ENCODE results near the gene NSD1. TPM values are rescaled to one million over a fixed set of nuclear protein-coding genes. Genes with fewer than 3 reads are reported as not detected.
A peak's percentile ranks its signal among the peaks of the same experiment; 100 is the strongest.

Gene NSD1
- total RNA-seq, 1 experiment from 2014 or later: 48.9 TPM

DNA sequence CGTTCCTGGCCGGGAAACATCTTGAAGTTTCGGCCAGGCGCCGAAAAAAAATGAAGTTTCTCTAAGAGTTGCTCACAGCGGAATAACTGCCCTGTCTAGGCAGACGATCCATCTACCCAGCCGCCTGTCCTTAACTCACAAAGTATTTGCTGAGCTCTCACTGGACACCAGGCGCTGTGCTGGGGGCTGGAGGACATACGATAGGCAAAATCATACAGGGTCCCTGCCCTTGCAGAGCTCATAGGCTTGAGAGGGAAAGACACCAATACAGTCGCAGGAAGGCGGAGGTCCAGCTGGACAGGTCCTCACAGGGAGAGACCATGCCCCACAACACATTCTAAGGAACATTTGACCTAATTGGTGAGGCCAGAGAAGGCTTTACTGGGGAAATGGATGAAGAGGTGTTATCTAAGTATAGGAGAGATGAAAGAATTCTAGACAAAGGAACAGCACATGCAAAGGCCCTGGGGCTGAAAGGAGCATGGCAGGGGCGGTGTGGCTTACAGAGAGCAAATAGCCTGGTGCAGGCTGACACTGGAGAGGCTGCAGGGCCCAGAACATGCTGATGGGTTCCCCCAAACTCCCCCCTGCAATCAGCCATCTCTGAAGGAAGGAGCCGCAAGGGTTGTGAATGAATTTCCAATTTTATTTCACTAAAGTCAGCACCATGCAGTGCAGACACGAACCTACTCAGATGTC, 180.1 kb downstream of the NSD1 start:
- H3K79me2 ChIP-seq (ENCODE audit: low read length): peaks cover 28% of the 10 kb centered on the region
- DNase-seq (no peak), ATAC-seq (no peak)
- TF ChIP-seq EZH2phosphoT487 (IDR thresholded peaks at IDR 0.05; ENCODE audit: borderline replicate concordance, low read length) (no peak), EZH2 (IDR thresholded peaks at IDR 0.05; ENCODE audit: low read length, unreplicated experiment) (no peak)
- TF ChIP-seq, protein P1, sequence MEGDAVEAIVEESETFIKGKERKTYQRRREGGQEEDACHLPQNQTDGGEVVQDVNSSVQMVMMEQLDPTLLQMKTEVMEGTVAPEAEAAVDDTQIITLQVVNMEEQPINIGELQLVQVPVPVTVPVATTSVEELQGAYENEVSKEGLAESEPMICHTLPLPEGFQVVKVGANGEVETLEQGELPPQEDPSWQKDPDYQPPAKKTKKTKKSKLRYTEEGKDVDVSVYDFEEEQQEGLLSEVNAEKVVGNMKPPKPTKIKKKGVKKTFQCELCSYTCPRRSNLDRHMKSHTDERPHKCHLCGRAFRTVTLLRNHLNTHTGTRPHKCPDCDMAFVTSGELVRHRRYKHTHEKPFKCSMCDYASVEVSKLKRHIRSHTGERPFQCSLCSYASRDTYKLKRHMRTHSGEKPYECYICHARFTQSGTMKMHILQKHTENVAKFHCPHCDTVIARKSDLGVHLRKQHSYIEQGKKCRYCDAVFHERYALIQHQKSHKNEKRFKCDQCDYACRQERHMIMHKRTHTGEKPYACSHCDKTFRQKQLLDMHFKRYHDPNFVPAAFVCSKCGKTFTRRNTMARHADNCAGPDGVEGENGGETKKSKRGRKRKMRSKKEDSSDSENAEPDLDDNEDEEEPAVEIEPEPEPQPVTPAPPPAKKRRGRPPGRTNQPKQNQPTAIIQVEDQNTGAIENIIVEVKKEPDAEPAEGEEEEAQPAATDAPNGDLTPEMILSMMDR (conservative IDR thresholded peaks at IDR 0.05; ENCODE audit: low read depth, low read length): no peak
- POLR2A ChIA-PET (ENCODE audit: unreplicated experiment): no interaction called here
- H3K9me2 ChIP-seq (replicated peaks; ENCODE audit: low read length): no peaks in the 10 kb centered on the region
- no peak overlapping the region for H3K9ac ChIP-seq (ENCODE audit: low read length)
- no peaks in the 10 kb centered on the region for H3K27me3 ChIP-seq (ENCODE audit: low read length)
- CTCF ChIA-PET: no interaction called here
- H3K27ac ChIP-seq (ENCODE audit: low read length): no peak overlapping the region
- no peaks in the 10 kb centered on the region; the same call in 1 of the 2 replicates for H3K36me3 ChIP-seq (ENCODE audit: low read depth, low read length)
- peaks cover 22% of the 10 kb centered on the region for H3K4me1 ChIP-seq (ENCODE audit: insufficient read depth, low read length)
- no peaks in the 10 kb centered on the region for H3K9me3 ChIP-seq (ENCODE audit: low read length)
- intact Hi-C loops (cut with micrococcal nuclease): no loop called here
- H3K4me3 ChIP-seq (ENCODE audit: low read length): no peak overlapping the region; the same call in 1 of the 2 replicates
- H2AFZ ChIP-seq (ENCODE audit: low read length): no peak overlapping the region
- H3F3A ChIP-seq (ENCODE audit: low read length, unreplicated experiment): no peaks in the 10 kb centered on the region
- H4K20me1 ChIP-seq (ENCODE audit: low read length): no peaks in the 10 kb centered on the region; the same call in 1 of the 2 replicates
- peak overlapping the region; percentile 78 for H3K4me2 ChIP-seq (ENCODE audit: low read length)
- BruUV-seq (replicated peaks): no TSS peak

DNA sequence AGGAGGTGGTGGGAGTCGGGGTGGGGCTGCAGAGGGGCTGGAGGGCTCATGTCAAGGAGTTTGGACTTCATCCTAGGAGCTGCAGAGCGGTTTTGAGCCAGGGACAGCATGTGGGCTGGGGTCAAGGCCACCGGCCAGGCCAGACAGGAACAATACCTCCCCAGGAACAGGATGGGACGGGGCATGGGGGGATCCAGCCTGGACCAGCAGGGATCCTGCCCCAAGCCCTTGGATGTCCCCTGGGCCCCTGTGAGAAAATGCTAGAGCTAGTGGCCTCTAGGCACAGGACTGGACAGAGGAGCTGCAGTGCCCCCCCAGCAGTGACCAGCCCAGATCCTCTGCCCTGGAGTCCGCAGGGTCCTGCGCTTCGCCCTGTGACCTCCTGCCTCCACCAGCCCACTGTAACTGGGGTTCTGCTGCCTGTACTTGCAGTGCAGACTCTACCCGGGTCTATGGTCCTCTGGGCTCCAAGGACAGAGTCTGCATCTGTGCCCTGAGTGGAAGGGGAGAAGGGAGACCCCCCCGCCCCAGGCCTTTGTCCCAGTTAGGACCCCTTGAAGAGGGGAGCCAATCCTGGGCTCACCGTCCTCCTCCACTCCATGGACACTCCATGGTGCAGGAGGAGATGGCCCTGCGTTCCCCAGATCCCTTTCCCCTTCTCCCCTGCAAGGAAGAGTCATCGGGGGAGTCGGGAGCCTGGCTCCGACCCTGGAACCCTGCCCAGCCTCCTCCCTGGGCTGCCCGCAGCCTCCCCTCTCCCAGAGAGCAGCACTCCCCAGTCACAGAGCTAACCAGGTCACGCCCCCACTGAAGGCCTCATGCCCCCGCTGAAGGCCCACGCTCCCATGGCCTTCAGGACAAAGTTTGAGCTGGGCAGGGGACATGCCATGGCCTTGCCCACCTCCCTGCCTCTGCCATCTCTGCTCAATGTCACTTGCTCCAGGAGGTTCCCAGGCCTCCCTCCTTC, 181.1 kb downstream of the NSD1 start:
- TF ChIP-seq EZH2phosphoT487 (IDR thresholded peaks at IDR 0.05; ENCODE audit: borderline replicate concordance, low read length) (no peak), EZH2 (IDR thresholded peaks at IDR 0.05; ENCODE audit: low read length, unreplicated experiment) (no peak)
- TF ChIP-seq, protein P1 (conservative IDR thresholded peaks at IDR 0.05; ENCODE audit: low read depth, low read length): no peak
- DNase-seq: no peak
- Histone ChIP-seq H3K4me3 (ENCODE audit: low read length) (no peak overlapping the region), H3F3A (ENCODE audit: low read length, unreplicated experiment) (no peaks in the 10 kb centered on the region), H3K36me3 (ENCODE audit: low read depth, low read length) (no peaks in the 10 kb centered on the region), H2AFZ (ENCODE audit: low read length) (no peak overlapping the region), H3K9me2 (replicated peaks; ENCODE audit: low read length) (no peaks in the 10 kb centered on the region), H3K79me2 (ENCODE audit: low read length) (peaks cover 24% of the 10 kb centered on the region), H3K9ac (ENCODE audit: low read length) (no peak overlapping the region), H3K9me3 (ENCODE audit: low read length) (no peaks in the 10 kb centered on the region), H3K27ac (ENCODE audit: low read length) (no peak overlapping the region), H3K27me3 (ENCODE audit: low read length) (no peaks in the 10 kb centered on the region), H3K4me2 (ENCODE audit: low read length) (no peak overlapping the region), H4K20me1 (ENCODE audit: low read length) (no peaks in the 10 kb centered on the region; the same call in 1 of the 2 replicates), H3K4me1 (ENCODE audit: insufficient read depth, low read length) (peaks cover 22% of the 10 kb centered on the region)
- ATAC-seq: no peak
- intact Hi-C loops (cut with micrococcal nuclease): no loop called here
- no TSS peak for BruUV-seq (replicated peaks)
- POLR2A ChIA-PET (ENCODE audit: unreplicated experiment): no interaction called here
- CTCF ChIA-PET: no interaction called here
